ENCODE results near the gene ADARB2.

ADARB2 gene

DNA sequence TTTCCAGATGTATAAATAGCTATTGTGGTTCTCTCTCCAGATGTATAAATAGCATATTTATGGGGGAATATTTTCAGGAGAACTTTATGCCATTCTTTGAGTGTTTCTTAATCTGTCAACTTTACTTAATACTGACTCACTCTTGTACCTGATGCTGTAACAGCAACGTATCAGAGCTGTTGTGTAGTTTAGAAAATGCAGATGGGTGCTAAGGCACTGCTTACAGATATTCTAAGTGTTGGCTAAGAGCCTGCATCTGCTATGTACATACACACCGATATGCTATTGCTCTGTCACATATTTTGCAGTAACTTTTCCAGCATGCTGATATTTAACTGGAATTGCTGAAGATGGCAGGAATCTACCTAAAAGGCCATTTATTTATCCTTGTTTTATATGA is 609.2 kb downstream of the ADARB2 start:
- Histone ChIP-seq H3K4me1 (ENCODE audit: control insufficient read depth in 1 of 2, insufficient read depth in 1 of 2, low read depth in 1 of 2, low read length in 1 of 2) (peaks cover 0 to 2% of the 10 kb centered on the region in 2 experiments), H3K36me3 (peaks cover 95% of the 10 kb centered on the region), H3K9me3 (no peaks in the 10 kb centered on the region), H3K27ac (no peak overlapping the region), H3K27me3 (no peaks in the 10 kb centered on the region), H3K4me3 (ENCODE audit: low read depth in 1 of 2, low read length in 1 of 2) (no peak overlapping the region)
- TF ChIP-seq, protein P1, sequence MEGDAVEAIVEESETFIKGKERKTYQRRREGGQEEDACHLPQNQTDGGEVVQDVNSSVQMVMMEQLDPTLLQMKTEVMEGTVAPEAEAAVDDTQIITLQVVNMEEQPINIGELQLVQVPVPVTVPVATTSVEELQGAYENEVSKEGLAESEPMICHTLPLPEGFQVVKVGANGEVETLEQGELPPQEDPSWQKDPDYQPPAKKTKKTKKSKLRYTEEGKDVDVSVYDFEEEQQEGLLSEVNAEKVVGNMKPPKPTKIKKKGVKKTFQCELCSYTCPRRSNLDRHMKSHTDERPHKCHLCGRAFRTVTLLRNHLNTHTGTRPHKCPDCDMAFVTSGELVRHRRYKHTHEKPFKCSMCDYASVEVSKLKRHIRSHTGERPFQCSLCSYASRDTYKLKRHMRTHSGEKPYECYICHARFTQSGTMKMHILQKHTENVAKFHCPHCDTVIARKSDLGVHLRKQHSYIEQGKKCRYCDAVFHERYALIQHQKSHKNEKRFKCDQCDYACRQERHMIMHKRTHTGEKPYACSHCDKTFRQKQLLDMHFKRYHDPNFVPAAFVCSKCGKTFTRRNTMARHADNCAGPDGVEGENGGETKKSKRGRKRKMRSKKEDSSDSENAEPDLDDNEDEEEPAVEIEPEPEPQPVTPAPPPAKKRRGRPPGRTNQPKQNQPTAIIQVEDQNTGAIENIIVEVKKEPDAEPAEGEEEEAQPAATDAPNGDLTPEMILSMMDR (IDR thresholded peaks at IDR 0.05): no peak

DNA sequence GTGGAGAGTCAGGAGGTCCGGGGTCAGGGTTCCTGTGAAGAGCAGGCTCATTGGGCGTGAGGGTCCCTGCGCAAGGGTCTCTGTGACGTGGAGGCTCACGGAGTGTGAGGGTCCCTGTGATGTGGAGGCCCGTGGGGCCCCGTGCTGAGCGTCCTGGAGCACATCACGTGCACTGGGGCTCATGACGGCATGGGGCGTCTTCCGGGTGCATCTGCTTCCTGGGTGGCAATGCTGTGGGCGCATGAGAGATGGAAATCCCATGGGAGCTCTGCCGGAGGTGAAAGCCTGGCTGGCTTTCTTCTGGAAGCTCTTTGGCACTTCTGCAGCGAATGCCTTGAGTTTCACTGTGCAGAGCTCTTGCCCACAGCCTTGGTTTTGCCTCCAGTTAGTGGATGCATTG is 609.7 kb downstream of the ADARB2 start:
- no peak overlapping the region for H3K27ac ChIP-seq

More for the DNA sequence above, 609.7 kb downstream of the ADARB2 start:
- Histone ChIP-seq H3K4me1 (ENCODE audit: control insufficient read depth in 1 of 2, insufficient read depth in 1 of 2, low read depth in 1 of 2, low read length in 1 of 2) (peaks cover 0 to 3% of the 10 kb centered on the region in 2 experiments), H3K27me3 (no peaks in the 10 kb centered on the region), H3K4me3 (ENCODE audit: low read depth in 1 of 2, low read length in 1 of 2) (no peak overlapping the region), H3K36me3 (peaks cover 96% of the 10 kb centered on the region), H3K9me3 (no peaks in the 10 kb centered on the region)
- TF ChIP-seq, protein P1 (IDR thresholded peaks at IDR 0.05): no peak
